SH-SY5Y (cell line): Measurements from ENCODE around the gene ZNF26.

Source experiments
- GATA2 ChIP-seq: IDR thresholded peaks from 2 replicates; pipeline ENCODE4 v1.6.1; 2011; ENCODE audit warnings: mild to moderate bottlenecking, low read depth, low read length
- GATA3 ChIP-seq: IDR thresholded peaks from 2 replicates; pipeline ENCODE4 v1.6.1; 2011; ENCODE audit warnings: low read depth, mild to moderate bottlenecking, low read length, moderate library complexity

DNA sequence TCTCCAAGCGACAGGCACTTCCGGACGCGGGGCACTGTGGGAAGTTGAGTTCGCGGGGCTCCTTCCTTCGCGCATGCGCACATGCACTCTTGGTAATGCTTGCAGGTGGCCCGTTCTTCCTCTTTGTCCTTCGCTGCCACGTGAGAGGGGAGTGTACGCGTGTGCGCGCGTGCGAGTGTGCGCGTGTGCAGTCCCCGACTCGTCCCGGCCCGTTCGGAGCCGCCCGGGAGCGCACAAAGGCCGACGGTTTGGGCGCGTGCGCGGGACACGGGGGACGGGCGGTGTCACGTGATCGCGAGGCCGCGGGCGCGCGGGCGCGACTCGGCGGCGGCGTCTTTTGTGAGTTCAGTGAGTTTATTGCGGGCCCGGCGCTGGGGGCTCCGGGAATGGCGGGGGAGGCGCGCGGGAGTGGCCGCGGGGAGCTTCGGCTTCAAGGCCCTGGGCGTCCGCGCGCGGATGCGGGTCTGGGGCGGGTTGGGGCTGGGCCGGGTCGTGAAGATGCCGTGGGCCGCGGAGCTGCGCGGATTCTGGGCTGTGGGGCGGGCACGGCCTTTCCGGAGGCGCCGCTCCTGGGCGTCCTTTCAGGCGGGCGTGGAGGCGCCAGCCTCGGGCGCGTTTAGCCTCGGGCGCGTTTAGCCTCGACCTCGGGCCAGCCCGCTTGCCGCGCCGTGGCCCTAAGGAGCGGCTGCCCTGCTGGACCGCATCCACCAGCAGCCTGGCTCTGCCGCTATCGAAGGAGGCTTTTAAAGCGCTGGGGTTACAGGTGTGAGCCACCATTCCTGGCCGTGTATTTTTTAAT, 51.2 kb downstream of the ZNF26 start, which contains the start of gene ZNF84:
- TF ChIP-seq GATA3 = no peak
- no peak for TF ChIP-seq GATA2
